22Rv1 (cell line): ENCODE data around the gene HGS.

ENCODE experiments used
- ZFX ChIP-seq: fragments of 450-650 bp; IDR thresholded peaks from 2 replicates; pipeline ENCODE4 v1.6.1; 2017; ENCODE audit warnings: antibody characterized with exemption, borderline replicate concordance
- TF ChIP-seq, protein P1 (sequence below): fragments of 450-650 bp; IDR thresholded peaks from 2 replicates; pipeline ENCODE4 v1.5.1; 2017; ENCODE audit warnings: mild to moderate bottlenecking

DNA sequence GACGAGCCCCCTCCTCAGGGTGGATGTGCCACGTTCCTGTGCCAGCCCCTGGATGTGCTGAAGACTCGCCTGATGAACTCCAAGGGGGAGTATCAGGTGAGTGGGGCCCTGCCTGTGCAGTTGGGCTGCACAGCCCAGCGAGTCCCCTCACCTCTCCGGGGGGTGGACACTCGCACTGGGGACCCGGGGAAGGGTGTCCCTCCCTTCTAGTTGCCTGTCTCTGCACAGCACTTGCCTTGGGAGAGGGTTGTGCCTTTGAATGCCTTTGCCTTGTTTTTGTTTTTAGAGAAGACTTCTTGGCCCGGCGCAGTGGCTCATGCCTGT is 33.9 kb downstream of the HGS start:
- TF ChIP-seq, protein P1, sequence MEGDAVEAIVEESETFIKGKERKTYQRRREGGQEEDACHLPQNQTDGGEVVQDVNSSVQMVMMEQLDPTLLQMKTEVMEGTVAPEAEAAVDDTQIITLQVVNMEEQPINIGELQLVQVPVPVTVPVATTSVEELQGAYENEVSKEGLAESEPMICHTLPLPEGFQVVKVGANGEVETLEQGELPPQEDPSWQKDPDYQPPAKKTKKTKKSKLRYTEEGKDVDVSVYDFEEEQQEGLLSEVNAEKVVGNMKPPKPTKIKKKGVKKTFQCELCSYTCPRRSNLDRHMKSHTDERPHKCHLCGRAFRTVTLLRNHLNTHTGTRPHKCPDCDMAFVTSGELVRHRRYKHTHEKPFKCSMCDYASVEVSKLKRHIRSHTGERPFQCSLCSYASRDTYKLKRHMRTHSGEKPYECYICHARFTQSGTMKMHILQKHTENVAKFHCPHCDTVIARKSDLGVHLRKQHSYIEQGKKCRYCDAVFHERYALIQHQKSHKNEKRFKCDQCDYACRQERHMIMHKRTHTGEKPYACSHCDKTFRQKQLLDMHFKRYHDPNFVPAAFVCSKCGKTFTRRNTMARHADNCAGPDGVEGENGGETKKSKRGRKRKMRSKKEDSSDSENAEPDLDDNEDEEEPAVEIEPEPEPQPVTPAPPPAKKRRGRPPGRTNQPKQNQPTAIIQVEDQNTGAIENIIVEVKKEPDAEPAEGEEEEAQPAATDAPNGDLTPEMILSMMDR: no peak
- no peak for TF ChIP-seq ZFX
